AG04449 (cell line): ENCODE measurements around the gene AIDA.
A peak's percentile ranks its signal among the peaks of the same experiment; 100 is the strongest.

Source experiments
- CTCF ChIA-PET: fragments of 350-600 bp; formaldehyde crosslinking; extraction: SDS; loops from one replicate; lab custom pipeline; 2021; ENCODE audit warnings: antibody characterized with exemption; lab: Yijun Ruan, JAX
- POLR2A ChIA-PET: fragments of 400-600, 350-600 bp; formaldehyde crosslinking; extraction: SDS; loops from one replicate; lab custom pipeline; 2020; ENCODE audit warnings: antibody characterized with exemption, inconsistent platforms; lab: Yijun Ruan, JAX
- DNase-seq: peaks from one replicate; pipeline ENCODE4 v3.0.0-alpha.2; 2010; ENCODE audit warnings: low read depth, low spot score
- H3K4me3 ChIP-seq: 2 replicates; pipeline ENCODE4 v1.5.1; 2011; ENCODE audit warnings: low read depth, mild to moderate bottlenecking, control low read depth, low read length
- TF ChIP-seq, protein P1 (sequence below): IDR thresholded peaks from one replicate; pipeline ENCODE4 v1.5.1; 2011; ENCODE audit warnings: mild to moderate bottlenecking, moderate library complexity, low read length, control low read depth, inconsistent platforms; ENCODE audit not compliant: insufficient read depth; ENCODE audit errors: missing control alignments

The AIDA gene, protein sequence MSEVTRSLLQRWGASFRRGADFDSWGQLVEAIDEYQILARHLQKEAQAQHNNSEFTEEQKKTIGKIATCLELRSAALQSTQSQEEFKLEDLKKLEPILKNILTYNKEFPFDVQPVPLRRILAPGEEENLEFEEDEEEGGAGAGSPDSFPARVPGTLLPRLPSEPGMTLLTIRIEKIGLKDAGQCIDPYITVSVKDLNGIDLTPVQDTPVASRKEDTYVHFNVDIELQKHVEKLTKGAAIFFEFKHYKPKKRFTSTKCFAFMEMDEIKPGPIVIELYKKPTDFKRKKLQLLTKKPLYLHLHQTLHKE

DNA sequence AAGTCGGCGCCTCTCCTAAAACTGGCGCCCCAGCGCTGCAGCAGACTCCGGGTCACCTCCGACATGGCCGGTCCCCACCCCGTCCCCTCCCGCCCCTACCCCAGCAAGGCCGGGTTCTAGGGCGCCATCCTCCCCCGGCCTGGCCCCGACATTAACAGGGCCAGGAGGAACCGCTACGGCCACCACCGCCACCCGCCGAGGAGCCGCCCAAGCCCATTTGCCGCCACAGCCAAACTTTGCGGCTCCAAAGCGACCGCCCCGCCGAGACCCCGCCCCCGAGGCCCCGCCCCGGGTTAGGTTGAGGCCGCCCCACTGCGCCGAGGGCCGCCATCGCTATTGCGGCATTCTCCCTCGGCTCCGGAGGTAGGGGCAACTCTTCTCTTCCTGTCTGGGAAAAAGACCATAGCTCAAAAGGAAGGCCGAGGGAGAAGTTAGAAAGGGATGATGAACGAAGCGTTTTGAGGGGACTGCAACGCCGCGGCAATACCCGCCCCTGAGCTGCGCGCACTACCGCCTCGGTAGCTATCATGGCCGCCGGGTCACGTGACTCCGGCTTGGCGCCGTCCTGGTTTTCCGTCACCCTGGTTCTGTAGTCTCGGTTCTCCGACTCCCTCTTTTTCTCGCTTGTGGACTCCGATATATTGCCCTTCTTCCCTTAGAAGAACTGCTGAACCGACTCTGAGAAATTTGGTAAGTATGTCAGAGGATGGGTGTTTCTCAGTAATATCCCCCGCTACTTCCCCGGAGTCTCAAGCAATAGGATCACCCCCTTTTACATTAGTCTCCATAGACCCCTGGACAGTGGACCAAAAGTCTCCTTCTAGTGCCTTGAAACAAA, at the start of gene AIDA, which contains the start of gene BROX:
AIDA (minus strand) TSS at position 239 of the 838 bp plus-strand sequence; CDS start at position 65, 174 bp downstream.
BROX (plus strand) TSS at position 312 of the 838 bp plus-strand sequence. CDS start 3,136 bp downstream, outside the sequence.
- peak within 1 kb of the TSS; percentile 97 for H3K4me3 ChIP-seq
- TF ChIP-seq, protein P1, sequence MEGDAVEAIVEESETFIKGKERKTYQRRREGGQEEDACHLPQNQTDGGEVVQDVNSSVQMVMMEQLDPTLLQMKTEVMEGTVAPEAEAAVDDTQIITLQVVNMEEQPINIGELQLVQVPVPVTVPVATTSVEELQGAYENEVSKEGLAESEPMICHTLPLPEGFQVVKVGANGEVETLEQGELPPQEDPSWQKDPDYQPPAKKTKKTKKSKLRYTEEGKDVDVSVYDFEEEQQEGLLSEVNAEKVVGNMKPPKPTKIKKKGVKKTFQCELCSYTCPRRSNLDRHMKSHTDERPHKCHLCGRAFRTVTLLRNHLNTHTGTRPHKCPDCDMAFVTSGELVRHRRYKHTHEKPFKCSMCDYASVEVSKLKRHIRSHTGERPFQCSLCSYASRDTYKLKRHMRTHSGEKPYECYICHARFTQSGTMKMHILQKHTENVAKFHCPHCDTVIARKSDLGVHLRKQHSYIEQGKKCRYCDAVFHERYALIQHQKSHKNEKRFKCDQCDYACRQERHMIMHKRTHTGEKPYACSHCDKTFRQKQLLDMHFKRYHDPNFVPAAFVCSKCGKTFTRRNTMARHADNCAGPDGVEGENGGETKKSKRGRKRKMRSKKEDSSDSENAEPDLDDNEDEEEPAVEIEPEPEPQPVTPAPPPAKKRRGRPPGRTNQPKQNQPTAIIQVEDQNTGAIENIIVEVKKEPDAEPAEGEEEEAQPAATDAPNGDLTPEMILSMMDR, result no peak
- no peak for DNase-seq
- ChIA-PET POLR2A (interaction anchor here (0.6 to 1.1 kb wide), 5 partner anchors 16 to 1756 kb away, joined by 3 read pairs; no protein-coding TSS in a partner anchor), CTCF (interaction anchor here (1.1 to 1.7 kb wide), 5 partner anchors 26 to 417 kb away, joined by 3 to 8 read pairs (median 4); no protein-coding TSS in a partner anchor)

DNA sequence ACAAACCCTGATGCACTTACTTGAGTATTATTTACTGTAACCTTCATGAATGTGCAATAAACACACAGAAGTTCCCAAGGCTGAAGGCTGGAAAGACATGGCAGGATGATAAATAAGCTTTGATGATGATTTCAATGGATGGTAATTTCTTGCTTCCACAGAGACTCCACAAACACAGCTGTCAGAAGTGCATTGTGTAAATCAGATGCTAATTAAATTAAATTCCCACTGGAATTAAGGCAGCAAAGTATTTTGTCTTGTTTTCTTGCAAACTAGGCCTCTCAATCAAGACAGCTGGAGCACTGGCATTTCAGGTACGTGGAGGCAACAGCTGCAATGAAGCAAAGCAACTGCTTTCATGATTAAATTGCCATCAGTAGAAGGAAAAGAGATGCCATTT, 48.8 kb upstream of the AIDA start:
- no peak for DNase-seq
- TF ChIP-seq, protein P1, result no peak
- CTCF ChIA-PET, result no interaction called here
- H3K4me3 ChIP-seq, result no peak overlapping the region
- POLR2A ChIA-PET, result no interaction called here

DNA sequence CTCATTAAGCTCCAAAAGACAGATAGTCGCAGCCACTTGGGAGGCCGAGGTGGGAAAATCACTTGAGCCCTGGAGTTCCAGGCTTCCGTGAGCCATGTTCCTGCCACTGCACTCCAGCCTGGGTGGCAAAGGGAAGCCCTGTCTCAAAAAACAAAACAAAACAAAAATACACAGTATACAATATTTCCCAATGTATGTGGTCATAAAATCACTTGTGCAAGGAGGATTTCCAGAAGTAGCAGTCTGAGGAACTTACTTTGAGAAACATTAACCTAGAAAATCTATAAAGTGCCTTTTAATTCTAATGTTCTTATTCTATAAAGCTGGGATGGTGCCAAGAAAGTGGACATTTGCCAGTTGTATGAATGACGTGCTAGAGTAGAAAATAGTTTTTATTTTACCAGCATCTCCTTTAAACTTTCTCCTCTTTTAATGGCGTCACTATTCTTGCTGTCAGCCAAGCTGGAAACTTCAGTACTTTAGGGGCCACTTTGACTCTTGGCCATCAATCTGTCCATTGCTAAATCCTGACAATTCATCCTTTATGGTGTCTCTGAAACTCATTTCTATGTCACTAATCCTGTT, 47.3 kb upstream of the AIDA start:
- ChIA-PET CTCF (interaction anchor here (1.0 kb wide), 1 partner anchor 28 kb away, joined by 3 read pairs; no protein-coding TSS in a partner anchor), POLR2A (no interaction called here)
- no peak for DNase-seq
- no peak overlapping the region for H3K4me3 ChIP-seq
- TF ChIP-seq, protein P1, result no peak

DNA sequence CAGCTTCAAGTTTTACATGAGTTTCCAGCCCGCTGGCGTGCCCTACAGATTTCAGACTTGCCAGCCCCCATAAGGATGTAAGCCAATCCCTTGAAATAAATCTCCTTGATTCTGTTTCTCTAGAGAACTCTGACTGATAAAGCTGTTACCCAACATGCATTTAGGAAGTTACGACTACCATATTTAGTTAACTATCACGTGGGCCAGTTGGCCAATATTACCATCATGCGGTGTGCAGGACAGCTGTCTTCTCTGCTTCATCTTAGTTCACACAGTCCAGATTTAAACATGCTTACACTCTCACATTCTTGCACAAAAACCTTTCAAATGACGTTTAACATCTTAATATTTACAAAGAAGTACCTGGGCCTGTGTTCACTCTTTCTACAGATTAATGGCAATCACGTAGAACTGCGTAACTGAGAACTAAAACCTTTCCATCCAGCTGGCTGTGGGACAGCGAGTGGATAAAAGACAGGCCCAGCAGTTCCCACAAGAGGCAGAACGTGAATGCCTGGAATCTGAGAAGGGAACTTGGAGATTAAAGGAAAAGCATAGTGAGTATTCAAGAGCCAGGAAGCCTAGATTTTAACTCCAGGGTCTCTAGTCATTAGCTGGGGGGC, 45.5 kb upstream of the AIDA start:
- POLR2A ChIA-PET, result no interaction called here
- TF ChIP-seq, protein P1, result no peak
- CTCF ChIA-PET, result interaction anchor here (0.9 to 1.3 kb wide), 2 partner anchors 19 to 332 kb away, joined by 3 to 5 read pairs; no protein-coding TSS in a partner anchor
- H3K4me3 ChIP-seq, result no peak overlapping the region
- no peak for DNase-seq

DNA sequence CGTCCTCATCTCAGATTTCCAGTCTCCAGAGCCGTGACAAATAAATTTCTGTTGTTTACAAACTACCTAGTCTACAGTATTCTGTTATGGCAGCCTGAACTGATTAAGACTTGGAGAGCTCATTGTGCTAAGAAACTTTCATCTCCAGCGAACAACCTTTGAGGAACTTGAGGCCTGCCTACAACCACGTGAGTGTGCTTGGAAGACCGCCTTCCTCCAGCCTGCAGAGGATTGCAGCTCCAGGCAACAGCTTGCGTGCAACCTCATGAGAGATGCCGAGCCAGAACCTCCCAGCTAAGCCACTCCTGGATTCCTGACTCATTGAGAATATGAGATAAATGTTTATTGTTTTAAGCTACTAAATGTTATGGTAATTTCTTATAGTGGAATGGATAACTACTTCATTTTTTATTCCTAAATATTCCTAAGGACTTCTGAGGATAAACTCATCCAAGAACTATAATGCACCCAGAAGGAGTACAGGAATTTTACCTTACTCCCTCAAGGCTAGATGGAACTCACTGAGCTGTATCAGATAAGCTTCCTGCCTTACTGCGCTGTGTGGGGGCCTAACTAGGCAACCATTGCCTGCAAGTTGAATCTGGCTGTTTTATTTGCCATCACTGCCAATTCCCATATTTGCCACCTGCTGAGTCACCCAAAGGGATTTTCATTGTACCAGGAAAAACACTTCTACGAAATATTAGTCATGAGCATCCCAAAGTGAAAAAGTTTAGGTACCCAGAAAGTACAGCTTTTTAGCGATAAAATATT, 42.3 kb upstream of the AIDA start:
- CTCF ChIA-PET, result interaction anchor here (1.0 to 1.3 kb wide), 4 partner anchors 16 to 369 kb away, joined by 3 to 8 read pairs (median 4); no protein-coding TSS in a partner anchor

More for the DNA sequence above, 42.3 kb upstream of the AIDA start:
- DNase-seq, result peak; percentile 83
- POLR2A ChIA-PET, result no interaction called here
- TF ChIP-seq, protein P1, result no peak
- no peak overlapping the region for H3K4me3 ChIP-seq
